Epidermal melanocyte (primary cell): ENCODE results near the gene TRIO.

ENCODE experiments used
- DNase-seq: peaks from one replicate; pipeline ENCODE4 v3.0.0; 2011; ENCODE audit warnings: low spot score; ENCODE audit not compliant: insufficient read length

The TRIO gene

DNA sequence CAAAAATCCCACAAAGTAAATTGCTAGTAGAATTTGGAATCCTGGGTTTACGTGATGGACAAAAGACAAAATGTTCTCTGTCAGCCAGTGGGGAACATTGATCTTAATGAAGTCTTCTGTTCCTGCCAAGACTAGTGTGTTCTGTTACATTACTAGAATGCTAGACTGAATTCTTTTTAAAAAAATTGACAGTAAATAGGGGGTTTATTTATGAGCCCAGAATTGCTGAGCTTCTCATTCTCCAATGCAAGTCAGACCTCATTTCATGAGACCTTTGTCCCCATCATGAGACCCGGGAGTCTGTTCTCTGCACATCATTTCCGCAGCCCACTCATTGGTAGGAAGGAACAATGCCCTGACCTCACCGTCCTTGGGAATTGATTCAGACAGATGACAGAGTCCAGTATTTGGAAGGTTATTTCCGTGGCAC is 264.6 kb downstream of the TRIO start:
- no peak for DNase-seq

DNA sequence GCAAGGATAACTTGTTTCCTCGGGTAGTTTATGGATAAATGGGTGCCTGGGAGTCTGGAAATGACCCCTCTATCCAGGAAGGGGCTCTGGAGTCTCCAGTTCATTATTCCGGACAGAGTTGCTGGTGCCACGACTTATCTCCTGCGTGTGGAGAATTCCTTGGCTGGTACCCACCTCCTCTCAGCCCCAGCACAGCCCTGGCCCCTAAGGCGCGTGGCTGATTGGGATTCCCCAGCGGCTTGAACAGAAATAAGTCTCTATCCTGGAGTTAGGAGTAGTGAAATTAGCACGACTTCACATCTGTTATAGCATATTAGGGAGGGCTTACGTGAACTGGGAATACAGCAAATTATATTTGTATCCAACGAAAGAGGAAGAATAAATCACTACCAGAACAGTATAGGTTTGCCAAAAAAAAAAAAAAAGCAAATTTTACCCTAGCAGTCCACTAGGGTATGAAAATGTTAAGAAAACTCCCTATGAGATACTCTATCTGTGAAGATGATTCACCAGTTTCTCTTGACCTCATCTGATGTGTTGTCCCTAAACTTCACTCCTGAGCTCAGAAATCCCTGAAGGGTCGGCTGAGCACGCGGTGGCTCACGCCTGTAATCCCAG is 265.9 kb downstream of the TRIO start:
- no peak for DNase-seq

GRCh38 chr5:14410068-14410393 is 266.9 kb downstream of the TRIO start:
- no peak for DNase-seq

- no peak for DNase-seq
Measured at GRCh38 chr5:14410394-14411201, 267.5 kb downstream of the TRIO start.

GRCh38 chr5:14411216-14411615 is 268.1 kb downstream of the TRIO start:
- DNase-seq: no peak

DNA sequence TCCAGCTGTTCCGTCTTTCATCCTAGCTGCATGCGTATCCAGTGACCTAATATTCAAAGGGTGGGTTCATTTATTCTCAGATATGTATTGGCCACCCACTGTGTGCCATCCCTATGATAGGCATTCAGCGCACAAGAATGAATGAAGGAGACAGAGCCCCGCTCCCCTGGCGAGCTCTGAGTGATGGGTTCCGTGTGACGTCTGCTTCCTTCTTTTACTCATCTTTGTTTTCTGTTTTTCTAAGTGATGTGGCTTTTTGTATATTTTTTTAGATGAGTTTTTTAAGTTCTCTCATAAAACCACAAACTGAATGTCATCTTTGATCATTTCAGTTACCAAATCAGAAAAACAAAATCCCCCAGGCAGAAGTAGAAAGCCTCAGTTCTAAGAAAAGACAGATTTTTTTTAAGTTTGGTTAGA is 270.2 kb downstream of the TRIO start:
- no peak for DNase-seq

- DNase-seq: no peak
Measured at GRCh38 chr5:14414007-14414406, 270.9 kb downstream of the TRIO start.

- DNase-seq: no peak
Measured at GRCh38 chr5:14414656-14415023, 271.5 kb downstream of the TRIO start.

DNA sequence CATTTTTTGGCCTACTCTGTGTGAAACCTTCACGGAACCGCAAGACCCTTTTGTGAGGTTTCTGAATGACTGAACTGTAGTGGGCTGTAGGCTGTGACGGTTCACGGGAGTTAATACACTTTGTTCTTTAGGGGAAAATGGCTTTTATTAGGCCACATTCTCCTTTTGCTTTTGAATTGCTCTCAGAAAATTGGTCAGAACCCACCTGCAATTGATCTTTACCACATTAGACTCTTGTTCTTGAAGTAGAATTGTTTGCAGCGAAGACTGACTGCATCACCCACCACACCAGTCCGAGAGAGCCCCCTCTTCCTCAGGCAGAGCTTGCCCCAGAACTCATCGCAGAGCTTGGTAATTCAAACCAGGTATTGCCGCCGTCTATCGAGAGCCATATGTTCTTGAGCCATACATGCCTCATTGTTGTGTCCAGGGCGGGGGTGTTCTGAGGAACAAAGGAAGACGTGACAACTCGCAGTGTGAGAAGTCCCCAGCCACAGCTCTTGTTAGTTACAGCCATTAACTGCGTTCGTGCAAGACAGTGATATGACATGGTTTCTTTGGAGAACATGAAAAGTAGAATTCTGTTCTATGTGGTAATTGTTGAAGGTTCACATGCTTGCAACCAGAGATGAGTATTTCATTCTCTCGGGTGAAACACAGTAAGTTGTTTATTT is 272.0 kb downstream of the TRIO start:
- DNase-seq: no peak

DNA sequence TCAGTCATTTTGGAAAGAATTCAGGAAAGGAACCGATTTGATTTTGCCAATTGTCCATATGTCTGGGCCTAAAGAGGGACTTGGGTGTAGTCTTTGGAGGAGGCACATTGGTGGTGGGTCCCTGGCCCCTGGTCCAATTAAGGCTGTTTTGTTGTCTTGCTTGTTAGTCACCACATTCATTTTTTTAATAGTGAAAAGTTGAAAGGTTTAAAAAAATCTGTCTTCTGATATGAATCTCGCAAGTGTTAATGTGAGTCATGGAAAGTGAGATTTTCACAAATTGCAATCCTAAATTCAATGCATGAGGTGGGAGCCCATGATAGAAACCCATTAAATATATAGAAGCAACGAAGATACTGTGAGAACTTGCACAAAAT is 272.5 kb downstream of the TRIO start:
- no peak for DNase-seq

- DNase-seq: no peak
Measured at GRCh38 chr5:14416621-14417275, 273.6 kb downstream of the TRIO start.

DNA sequence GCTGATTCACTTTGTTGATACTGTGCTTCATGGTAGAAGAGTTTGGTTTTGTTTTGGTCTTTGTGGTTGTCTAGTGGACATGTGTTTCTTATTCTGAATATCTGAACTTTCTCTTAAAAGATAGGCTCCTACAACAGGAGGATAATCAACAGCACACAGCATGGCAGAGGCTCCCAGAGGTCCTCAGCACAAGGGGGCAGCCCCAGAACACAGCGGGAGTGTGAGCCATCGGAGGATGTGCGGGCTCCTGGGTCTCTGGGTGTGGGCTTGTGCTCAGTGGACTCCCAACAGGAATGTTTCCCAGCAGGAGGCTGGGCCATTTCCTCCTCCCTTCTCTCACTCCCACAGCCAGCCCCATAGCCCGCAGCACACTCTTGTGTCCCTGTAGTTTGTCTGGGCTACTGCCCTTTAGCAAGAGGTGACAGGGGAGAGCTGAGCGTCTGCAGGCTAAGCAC is 274.2 kb downstream of the TRIO start:
- no peak for DNase-seq

GRCh38 chr5:14417792-14418765 is 274.9 kb downstream of the TRIO start:
- DNase-seq: no peak

DNA sequence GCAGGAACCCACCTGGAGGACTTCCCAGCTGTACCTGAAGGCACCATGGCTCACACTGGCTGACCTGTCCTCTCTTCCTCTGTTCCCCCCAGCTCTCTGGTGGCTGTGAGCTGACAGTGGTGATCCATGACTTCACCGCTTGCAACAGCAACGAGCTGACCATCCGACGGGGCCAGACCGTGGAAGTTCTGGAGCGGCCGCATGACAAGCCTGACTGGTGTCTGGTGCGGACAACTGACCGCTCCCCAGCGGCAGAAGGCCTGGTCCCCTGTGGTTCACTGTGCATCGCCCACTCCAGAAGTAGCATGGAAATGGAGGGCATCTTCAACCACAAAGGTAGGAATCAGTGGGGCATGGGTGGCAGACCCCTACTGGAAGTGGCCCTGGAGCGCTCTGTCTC is 276.5 kb downstream of the TRIO start:
- no peak for DNase-seq

- DNase-seq: no peak
Measured at GRCh38 chr5:14420101-14420811, 277.1 kb downstream of the TRIO start.

DNA sequence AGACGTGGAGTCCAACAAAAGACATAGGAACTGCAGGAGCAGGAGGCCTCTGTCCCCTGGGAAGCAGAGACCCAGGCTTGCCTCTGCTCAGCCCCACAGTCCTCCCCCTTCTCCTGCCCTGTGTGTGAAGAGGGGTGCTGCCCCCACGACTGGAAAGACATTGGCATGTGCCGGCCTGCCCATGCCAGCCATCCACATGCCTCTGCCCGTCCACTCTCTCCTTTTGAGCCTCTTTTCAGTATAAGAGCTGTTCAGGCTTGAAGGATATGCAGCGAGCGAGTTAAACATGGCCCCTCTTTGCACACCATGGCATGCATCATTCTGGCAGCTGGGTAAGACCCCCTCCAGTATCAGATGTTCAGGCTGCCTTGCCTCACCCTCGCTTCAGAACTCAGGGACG is 278.7 kb downstream of the TRIO start:
- no peak for DNase-seq

GRCh38 chr5:14424011-14424685 is 281.0 kb downstream of the TRIO start:
- no peak for DNase-seq

DNA sequence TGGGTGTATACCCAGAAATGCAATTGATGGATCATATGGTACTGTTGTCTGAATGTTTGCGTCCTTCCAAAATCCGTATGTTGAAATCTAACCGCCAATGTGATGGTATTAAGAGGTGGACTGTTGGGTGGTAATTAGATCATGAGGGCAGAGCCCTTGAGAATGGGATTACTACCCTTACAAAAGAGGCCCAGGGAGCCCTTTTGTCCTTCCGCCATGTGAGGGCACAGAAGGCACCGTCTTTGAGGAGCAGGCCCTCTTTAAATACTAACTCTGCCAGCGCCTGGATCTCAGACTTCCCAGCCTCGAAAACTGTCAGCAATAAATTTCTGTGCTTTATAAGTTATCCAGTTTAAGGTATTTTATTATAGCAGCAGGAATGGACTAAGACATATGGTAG is 282.4 kb downstream of the TRIO start:
- no peak for DNase-seq

- DNase-seq: no peak
Measured at GRCh38 chr5:14426521-14426920, 283.4 kb downstream of the TRIO start.
